SK-N-SH treated with all-trans-retinoic acid at 6 μM for 48 hours (cell line): Measurements from ENCODE around the gene RBM39.
"Not testable (repeated sequence)": the region's sequence is repeated elsewhere in the genome, so short reads cannot be mapped to it uniquely, and the experiment has no call there.

Experiments used
- ATAC-seq: fragments of 200-7000 bp; cut with Tn5 transposase; 3 replicates; pipeline ENCODE4 v1.9.1; 2020; ENCODE audit warnings: mild to moderate bottlenecking, moderate library complexity
- ARNTL ChIP-seq: fragments of 450-650 bp; formaldehyde crosslinking; IDR thresholded peaks from 2 replicates; pipeline ENCODE4 v1.5.0; 2020; ENCODE audit warnings: low read depth, mild to moderate bottlenecking, moderate library complexity, borderline replicate concordance
- BACH2 ChIP-seq: fragments of 250-450 bp; sonication (Bioruptor Pico); IDR thresholded peaks from 2 replicates; pipeline ENCODE4 v1.9.0; 2021; ENCODE audit warnings: mild to moderate bottlenecking, borderline replicate concordance
- CREB5 ChIP-seq: fragments of 250-450 bp; sonication (Bioruptor Pico); IDR thresholded peaks from 2 replicates; pipeline ENCODE4 v1.5.1; 2020; ENCODE audit warnings: low read depth, mild to moderate bottlenecking, moderate library complexity
- CSRNP3 ChIP-seq: fragments of 250-450 bp; sonication (Bioruptor Pico); IDR thresholded peaks from 2 replicates; pipeline ENCODE4 v1.5.1; 2021; ENCODE audit warnings: mild to moderate bottlenecking, moderate library complexity
- ESRRG ChIP-seq: fragments of 250-450 bp; sonication (Bioruptor Pico); IDR thresholded peaks from 2 replicates; pipeline ENCODE4 v1.6.1; 2021; ENCODE audit warnings: mild to moderate bottlenecking
- ISL1 ChIP-seq: fragments of 250-450 bp; sonication (Bioruptor Pico); IDR thresholded peaks from 2 replicates; pipeline ENCODE4 v2.1.2; 2022; ENCODE audit warnings: mild to moderate bottlenecking, moderate library complexity
- OSR1 ChIP-seq: fragments of 250-450 bp; sonication (Bioruptor Pico); IDR thresholded peaks from 2 replicates; pipeline ENCODE4 v1.8.0; 2022; ENCODE audit warnings: moderate library complexity, mild to moderate bottlenecking, inconsistent platforms
- PATZ1 ChIP-seq: fragments of 250-450 bp; sonication (Bioruptor Pico); IDR thresholded peaks from 2 replicates; pipeline ENCODE4 v1.8.0; 2020; ENCODE audit warnings: mild to moderate bottlenecking, moderate library complexity, borderline replicate concordance
- POU6F1 ChIP-seq: fragments of 250-450 bp; sonication (Bioruptor Pico); IDR thresholded peaks from 2 replicates; pipeline ENCODE4 v1.8.0; 2021; ENCODE audit warnings: low read depth, mild to moderate bottlenecking, moderate library complexity, borderline replicate concordance
- PPARA ChIP-seq: fragments of 250-450 bp; sonication (Bioruptor Pico); IDR thresholded peaks from 2 replicates; pipeline ENCODE4 v1.5.0; 2020; ENCODE audit warnings: mild to moderate bottlenecking, borderline replicate concordance
- RARB ChIP-seq: fragments of 250-450 bp; sonication (Bioruptor Pico); IDR thresholded peaks from 2 replicates; pipeline ENCODE4 v1.8.0; 2021; ENCODE audit warnings: mild to moderate bottlenecking, moderate library complexity
- SNAI2 ChIP-seq: fragments of 250-450 bp; sonication (Bioruptor Pico); IDR thresholded peaks from 2 replicates; pipeline ENCODE4 v1.5.0; 2020; ENCODE audit warnings: mild to moderate bottlenecking, moderate library complexity
- TCF4 ChIP-seq: fragments of 250-450 bp; sonication (Bioruptor Pico); IDR thresholded peaks from 2 replicates; pipeline ENCODE4 v1.8.0; 2021; ENCODE audit warnings: mild to moderate bottlenecking, moderate library complexity, borderline replicate concordance
- TSHZ2 ChIP-seq: fragments of 250-450 bp; sonication (Bioruptor Pico); IDR thresholded peaks from 2 replicates; pipeline ENCODE4 v1.5.0; 2020; ENCODE audit warnings: mild to moderate bottlenecking, moderate library complexity
- ZC3H10 ChIP-seq: fragments of 250-450 bp; sonication (Bioruptor Pico); IDR thresholded peaks from 2 replicates; pipeline ENCODE4 v1.5.1; 2021; ENCODE audit warnings: mild to moderate bottlenecking, moderate library complexity
- ZFP3 ChIP-seq: fragments of 250-450 bp; sonication (Bioruptor Pico); IDR thresholded peaks from 2 replicates; pipeline ENCODE4 v1.5.0; 2020; ENCODE audit warnings: mild to moderate bottlenecking, moderate library complexity
- ZFP30 ChIP-seq: fragments of 450-650 bp; formaldehyde crosslinking; IDR thresholded peaks from 2 replicates; pipeline ENCODE4 v1.5.0; 2022; ENCODE audit warnings: mild to moderate bottlenecking, moderate library complexity
- ZNF565 ChIP-seq: fragments of 450-650 bp; formaldehyde crosslinking; conservative IDR thresholded peaks from 2 replicates; pipeline ENCODE4 v1.5.0; 2020; ENCODE audit warnings: low read depth, mild to moderate bottlenecking, moderate library complexity
- ZNF70 ChIP-seq: fragments of 450-650 bp; formaldehyde crosslinking; IDR thresholded peaks from 2 replicates; pipeline ENCODE4 v1.5.0; 2020; ENCODE audit warnings: mild to moderate bottlenecking, moderate library complexity

The RBM39 gene

GRCh38 chr20:35726842-35727711 is 15.0 kb downstream of the RBM39 start:
- no peak for TF ChIP-seq ISL1 (CRISPR knock-in tag)
- TF ChIP-seq OSR1 (CRISPR knock-in tag) = no peak
- TF ChIP-seq ZFP30 (CRISPR knock-in tag) = no peak
- TF ChIP-seq ZNF565 (CRISPR knock-in tag) = no peak
- no peak for TF ChIP-seq BACH2 (CRISPR knock-in tag)
- TF ChIP-seq, all 23 proteins: peak for 0

GRCh38 chr20:35724321-35725230 is 17.5 kb downstream of the RBM39 start:
- ATAC-seq = no peak
- TF ChIP-seq CREB5 (CRISPR knock-in tag) (no peak), ISL1 (CRISPR knock-in tag) (no peak), ZNF70 (CRISPR knock-in tag) (no peak), TSHZ2 (CRISPR knock-in tag) (no peak), PPARA (CRISPR knock-in tag) (no peak), SNAI2 (CRISPR knock-in tag) (no peak), PATZ1 (CRISPR knock-in tag) (no peak), CSRNP3 (CRISPR knock-in tag) (no peak), POU6F1 (CRISPR knock-in tag) (no peak), ZFP3 (no peak), ESRRG (CRISPR knock-in tag) (no peak), TCF4 (CRISPR knock-in tag) (no peak), RARB (CRISPR knock-in tag) (no peak), ZC3H10 (CRISPR knock-in tag) (no peak), ARNTL (CRISPR knock-in tag) (no peak)

More at GRCh38 chr20:35726842-35727711, 15.0 kb downstream of the RBM39 start:
- no peak for ATAC-seq

- ATAC-seq = not testable (repeated sequence)
Measured at GRCh38 chr20:35723652-35724320, 18.3 kb downstream of the RBM39 start.

GRCh38 chr20:35723275-35723639 is 18.8 kb downstream of the RBM39 start:
- ATAC-seq = not testable (repeated sequence)
